GM12891 (cell line): ENCODE results near the gene FXYD6.
"Not testable (repeated sequence)": the region's sequence is repeated elsewhere in the genome, so short reads cannot be mapped to it uniquely, and the experiment has no call there.

Experiments used
- DNase-seq: peaks from one replicate; pipeline ENCODE4 v3.0.0; 2011; ENCODE audit warnings: low spot score; ENCODE audit not compliant: insufficient read length
- FAIRE-seq: peaks from 2 replicates; lab custom pipeline; 2011; peaks lifted over from hg19 to GRCh38; lab: Jason Lieb, UNC
- PAX5 ChIP-seq: IDR thresholded peaks from 2 replicates; pipeline ENCODE4 v1.6.1; 2011; ENCODE audit warnings: low read length, moderate library complexity, mild to moderate bottlenecking; ENCODE audit not compliant: insufficient read depth, severe bottlenecking
- POLR2A ChIP-seq: IDR thresholded peaks from 2 replicates; pipeline ENCODE4 v1.6.1; 2011; ENCODE audit warnings: low read depth, low read length, control low read depth
- POLR2AphosphoS5 ChIP-seq: IDR thresholded peaks from 2 replicates; pipeline ENCODE4 v1.6.1; 2011; ENCODE audit warnings: low read depth, low read length, control low read depth
- POU2F2 ChIP-seq: IDR thresholded peaks from 2 replicates; pipeline ENCODE4 v1.6.1; 2011; ENCODE audit warnings: low read depth, mild to moderate bottlenecking, control low read depth, low read length, moderate library complexity
- SPI1 ChIP-seq: IDR thresholded peaks from 2 replicates; pipeline ENCODE4 v1.6.1; 2011; ENCODE audit warnings: low read depth, low read length, control low read depth
- TAF1 ChIP-seq: IDR thresholded peaks from 2 replicates; pipeline ENCODE4 v1.6.1; 2011; ENCODE audit warnings: low read depth, low read length, control low read depth

Gene FXYD6

DNA sequence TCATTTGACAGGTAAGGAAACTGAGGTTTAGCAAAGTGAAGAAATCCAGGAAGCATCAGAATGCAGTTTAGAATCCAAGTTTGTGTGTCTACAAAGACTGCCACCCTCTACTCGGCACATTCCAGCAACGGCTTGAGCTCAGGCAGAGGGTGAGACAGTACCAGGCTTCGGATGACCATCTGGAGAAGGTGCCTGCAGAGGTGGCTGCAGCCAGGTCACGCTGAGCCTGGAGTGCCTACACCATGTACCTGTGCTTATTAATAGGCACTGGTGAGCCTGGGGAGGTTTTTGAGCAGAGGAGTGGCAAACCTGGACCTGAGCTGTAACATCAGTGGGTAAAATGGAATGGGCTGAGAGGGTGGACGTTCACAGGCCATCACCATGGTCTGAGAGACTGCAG is 4.7 kb downstream of the FXYD6 start:
- FAIRE-seq: no peak
- DNase-seq: no peak
- no peak for TF ChIP-seq SPI1
- no peak for TF ChIP-seq POU2F2
- no peak for TF ChIP-seq TAF1
- TF ChIP-seq PAX5: no peak
- TF ChIP-seq POLR2AphosphoS5: no peak
- no peak for TF ChIP-seq POLR2A

DNA sequence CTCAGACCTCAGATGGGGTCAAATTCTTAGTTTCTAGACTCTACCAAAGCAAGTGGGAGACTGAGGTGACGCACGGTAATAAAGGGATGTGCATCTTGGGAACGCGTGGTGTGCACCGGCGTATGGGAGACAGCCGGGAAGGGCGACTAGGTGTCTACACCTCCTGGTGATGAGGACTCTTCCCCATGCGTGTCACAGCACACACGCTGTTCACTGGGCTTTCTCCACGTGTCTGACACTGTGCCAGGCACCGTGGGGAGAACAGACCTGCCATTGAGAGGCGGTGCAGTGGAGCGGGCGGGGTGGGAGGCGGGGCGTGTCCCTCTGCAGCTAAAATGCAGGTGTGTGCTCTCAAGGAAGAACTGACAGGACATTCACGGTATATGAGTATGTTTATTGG is 5.3 kb downstream of the FXYD6 start:
- TF ChIP-seq TAF1 (no peak), POU2F2 (no peak), POLR2A (no peak), POLR2AphosphoS5 (no peak), PAX5 (no peak), SPI1 (no peak)
- DNase-seq (no peak), FAIRE-seq (no peak)

DNA sequence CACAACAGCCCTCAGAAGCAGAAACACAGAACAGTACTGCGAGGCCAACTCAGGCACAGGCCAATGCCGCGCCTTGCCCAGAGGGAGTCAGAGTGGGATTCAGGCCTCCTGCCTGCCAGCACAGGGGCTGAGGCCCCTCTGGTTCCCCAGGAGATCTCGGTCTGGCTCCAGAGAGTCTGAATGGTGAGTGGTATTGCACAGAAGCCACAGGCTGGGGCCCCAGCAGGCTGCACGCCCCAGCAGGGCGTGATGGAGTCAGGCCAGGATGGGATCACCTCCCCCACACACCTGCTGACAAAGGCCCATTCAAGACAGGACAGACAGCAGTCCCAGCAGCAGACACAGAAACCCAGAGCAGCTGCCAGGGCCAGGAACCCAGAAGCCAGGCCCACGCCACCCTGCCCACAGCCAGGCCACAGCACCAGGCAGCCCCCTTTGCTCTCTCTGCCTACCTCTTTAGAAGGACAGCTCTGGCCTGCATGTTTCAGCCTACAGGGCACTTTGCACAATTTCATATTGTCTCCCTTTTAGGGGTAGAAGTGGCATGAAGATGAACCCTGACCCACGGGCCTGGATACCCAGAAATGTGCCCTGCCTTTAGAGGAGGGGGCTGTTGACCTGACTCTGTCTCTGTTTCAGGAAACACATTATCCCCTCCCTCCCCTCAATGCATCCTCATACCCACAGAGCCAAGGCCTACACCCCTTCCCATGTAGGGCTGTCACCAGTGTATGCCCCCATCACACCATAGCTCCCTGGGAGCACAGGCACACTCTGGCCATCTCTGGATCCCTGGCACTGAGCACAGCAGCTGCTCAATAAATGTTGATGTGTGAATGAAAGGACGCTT is 6.1 kb downstream of the FXYD6 start:
- no peak for FAIRE-seq
- TF ChIP-seq POU2F2 (no peak), TAF1 (no peak), PAX5 (no peak), POLR2AphosphoS5 (no peak), SPI1 (no peak), POLR2A (no peak)
- DNase-seq: no peak

DNA sequence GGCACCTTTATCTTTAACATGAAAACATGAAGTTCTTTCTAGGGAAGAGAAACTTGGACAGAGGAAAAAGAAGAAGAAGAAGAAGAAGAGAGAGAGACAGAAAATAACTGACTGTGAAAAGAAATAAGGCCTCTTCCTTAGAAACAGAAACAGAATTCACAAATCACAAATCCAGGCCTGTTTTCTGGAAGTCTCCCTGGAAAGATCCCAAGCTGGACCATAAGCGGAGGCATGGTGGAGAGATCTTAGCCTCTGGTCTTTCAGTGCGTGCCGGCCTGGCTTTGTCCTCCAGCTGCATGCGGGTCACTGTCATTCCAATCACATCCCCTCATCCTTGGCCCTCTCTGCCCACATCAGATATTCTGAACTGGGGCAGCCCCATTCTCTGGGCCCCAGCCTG is 6.9 kb downstream of the FXYD6 start:
- DNase-seq: no peak
- TF ChIP-seq POLR2A: no peak
- no peak for TF ChIP-seq POLR2AphosphoS5
- TF ChIP-seq PAX5: no peak
- no peak for TF ChIP-seq TAF1
- no peak for TF ChIP-seq SPI1
- TF ChIP-seq POU2F2: no peak
- FAIRE-seq: no peak

DNA sequence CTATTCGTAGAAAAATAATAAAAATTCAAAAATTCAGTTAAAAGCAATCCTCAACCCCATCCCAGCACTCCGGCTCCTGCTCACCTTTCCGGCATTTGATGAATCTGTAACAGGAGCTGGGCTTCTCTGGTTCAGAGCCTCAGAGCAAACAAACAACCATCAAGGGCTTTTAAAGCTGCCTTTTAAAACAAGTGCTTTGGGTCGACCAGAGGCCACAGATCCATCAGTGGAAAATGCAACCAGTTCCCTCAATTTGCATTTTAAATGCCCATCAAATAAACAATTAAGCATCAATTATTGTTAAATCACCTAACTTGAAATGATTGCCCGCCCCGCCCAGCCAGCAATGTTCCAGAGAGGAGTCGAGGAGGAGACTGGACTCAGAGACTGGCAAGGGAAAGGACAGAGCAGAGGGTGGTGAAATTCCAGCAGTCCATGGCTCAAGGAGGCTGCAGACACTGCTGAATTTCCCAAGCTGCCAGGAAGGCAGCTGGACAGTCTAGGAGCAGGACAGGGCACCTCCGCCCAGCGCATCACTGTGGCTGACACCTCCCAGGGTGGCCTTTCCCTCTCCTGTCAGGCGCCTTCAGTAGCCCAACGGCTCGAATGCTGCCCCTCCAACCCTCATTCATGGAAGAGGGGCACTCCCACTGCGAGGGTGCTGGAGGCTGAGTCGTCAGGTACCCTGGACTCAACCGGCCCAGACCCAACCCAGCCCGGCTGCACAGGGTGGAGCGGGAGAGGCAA is 7.5 kb downstream of the FXYD6 start:
- no peak for TF ChIP-seq POU2F2
- TF ChIP-seq SPI1: no peak
- no peak for TF ChIP-seq PAX5
- no peak for TF ChIP-seq POLR2AphosphoS5
- no peak for TF ChIP-seq POLR2A
- TF ChIP-seq TAF1: no peak
- DNase-seq: no peak
- no peak for FAIRE-seq

DNA sequence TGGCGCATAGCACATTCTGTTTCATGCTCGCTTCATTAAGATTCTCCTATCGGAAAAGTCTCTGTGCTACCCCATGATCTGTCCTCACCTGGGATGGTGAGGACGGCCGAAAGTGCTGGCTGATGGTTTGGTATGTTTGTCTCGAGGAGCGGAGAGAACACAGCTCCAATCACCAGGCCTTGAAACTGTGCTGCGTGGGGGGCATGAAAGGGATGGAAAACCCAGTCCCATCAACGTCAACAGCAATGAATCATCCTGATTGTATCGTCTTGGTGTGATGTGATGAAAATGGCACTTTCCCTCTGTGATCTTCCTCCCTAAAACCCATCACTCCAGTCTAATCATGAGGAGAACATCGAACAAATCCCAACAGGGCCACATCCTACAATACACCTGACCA is 8.4 kb downstream of the FXYD6 start:
- DNase-seq (no peak), FAIRE-seq (no peak)
- TF ChIP-seq POLR2AphosphoS5 (no peak), TAF1 (no peak), POU2F2 (no peak), SPI1 (no peak), PAX5 (no peak), POLR2A (no peak)

DNA sequence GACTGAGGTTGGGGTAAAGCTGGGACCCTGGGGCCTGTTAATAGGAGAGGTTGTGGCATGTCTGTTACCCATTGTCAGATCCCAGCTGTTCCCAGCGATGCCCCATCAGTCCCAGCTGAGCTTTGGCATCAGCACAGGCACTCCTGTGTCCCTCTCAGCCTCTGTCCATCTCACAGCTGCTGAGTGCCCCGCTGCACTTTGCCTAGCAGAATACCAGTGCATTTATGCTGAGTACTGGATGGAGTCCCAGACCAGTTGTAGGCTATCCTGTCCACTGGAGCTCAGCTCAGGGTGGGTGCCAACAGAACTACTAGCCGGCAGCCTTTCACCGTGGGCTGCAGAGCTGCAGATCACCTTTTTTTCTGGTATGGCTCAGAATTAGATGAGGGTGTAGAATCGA is 9.9 kb downstream of the FXYD6 start:
- no peak for DNase-seq
- FAIRE-seq: no peak
- TF ChIP-seq PAX5: no peak
- TF ChIP-seq SPI1: no peak
- TF ChIP-seq TAF1: no peak
- TF ChIP-seq POU2F2: no peak
- no peak for TF ChIP-seq POLR2AphosphoS5
- TF ChIP-seq POLR2A: no peak

DNA sequence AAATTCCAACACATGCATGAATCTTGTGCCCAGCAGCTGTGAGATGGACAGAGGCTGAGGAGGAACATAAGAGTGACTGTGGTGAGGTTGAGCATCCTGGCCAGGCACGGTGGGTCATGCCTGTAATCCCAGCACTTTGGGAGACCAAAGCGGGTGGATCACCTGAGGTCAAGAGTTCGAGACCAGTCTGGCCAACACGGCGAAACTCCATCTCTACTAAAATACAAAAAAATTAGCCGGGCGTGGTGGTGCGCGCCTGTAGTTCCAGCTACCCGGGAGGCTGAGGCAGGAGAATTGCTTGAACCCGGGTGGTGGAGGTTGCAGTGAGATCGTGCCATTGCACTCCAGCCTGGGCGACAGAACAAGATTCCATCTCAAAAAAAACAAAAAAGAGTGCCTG is 10.9 kb downstream of the FXYD6 start:
- not testable (repeated sequence) for DNase-seq, FAIRE-seq

DNA sequence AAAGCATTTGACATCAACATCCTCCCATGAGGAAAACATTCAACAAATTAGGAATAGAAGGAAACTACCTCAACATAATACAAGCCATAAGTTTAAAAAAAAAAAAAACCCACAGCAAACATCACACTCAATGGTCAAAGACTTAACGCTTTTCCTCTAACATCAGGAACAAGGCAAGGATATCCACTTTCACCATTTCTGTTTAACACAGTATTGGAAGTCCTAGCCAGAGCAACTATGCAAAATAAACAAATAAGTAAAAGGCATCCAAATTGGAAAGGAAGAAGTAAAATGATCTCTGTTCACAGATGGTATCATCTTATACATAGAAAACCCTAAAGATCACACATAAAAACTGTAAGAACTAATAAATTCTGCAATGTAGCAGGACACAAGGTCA is 13.1 kb downstream of the FXYD6 start:
- TF ChIP-seq TAF1 (no peak), POLR2AphosphoS5 (no peak), POLR2A (no peak), POU2F2 (no peak), PAX5 (no peak), SPI1 (no peak)
- DNase-seq (no peak), FAIRE-seq (no peak)

DNA sequence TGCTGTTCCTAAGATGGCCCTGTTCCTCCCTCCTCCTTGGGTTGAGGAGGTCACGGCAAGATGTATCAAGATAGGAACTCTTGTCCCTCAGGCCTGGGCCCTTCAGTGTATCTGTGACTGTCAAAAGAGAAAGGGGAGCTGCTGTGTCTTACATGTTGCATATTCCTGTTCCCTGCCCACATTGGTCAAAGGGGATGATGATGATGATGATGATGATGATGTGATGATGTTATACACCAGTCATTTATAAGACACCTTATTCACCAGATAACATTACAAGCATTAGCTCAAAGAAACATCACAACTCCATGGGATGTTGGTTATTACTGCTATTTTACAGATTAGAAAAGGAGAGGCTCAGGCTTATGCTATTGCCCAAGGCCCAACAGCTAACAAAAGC is 13.7 kb downstream of the FXYD6 start:
- DNase-seq: no peak
- no peak for FAIRE-seq
- TF ChIP-seq POLR2A: no peak
- TF ChIP-seq PAX5: no peak
- TF ChIP-seq POLR2AphosphoS5: no peak
- TF ChIP-seq POU2F2: no peak
- TF ChIP-seq TAF1: no peak
- TF ChIP-seq SPI1: no peak
